ENCODE data around the gene CFAP299.

GRCh38 chr4:80335226-80335553, 340 bp upstream of the CFAP299 start:
- TF ChIP-seq POLR2A (IDR thresholded peaks at IDR 0.05) (no peak), CTCF (IDR thresholded peaks at IDR 0.05) (no peak)

Measured in right lobe of liver (tissue), 4 donors.